GM23338 (cell line): ENCODE data around the gene FCN3. TPM values are rescaled to one million over a fixed set of nuclear protein-coding genes. Genes with fewer than 3 reads are reported as not detected.
A peak's percentile ranks its signal among the peaks of the same experiment; 100 is the strongest.

Experiments
- ATAC-seq: fragments of 200-7000 bp; cut with Tn5 transposase; 3 replicates; pipeline ENCODE4 v1.9.1; 2020
- DNase-seq: peaks from one replicate; pipeline ENCODE4 v3.0.0-alpha.2; 2015; ENCODE audit warnings: low spot score
- H2AFZ ChIP-seq: fragments of 200-600 bp; sonication (generic); 2 replicates; pipeline ENCODE4 v1.8.0; 2016; ENCODE audit warnings: antibody characterized with exemption, mild to moderate bottlenecking, moderate library complexity
- H3F3A ChIP-seq: fragments of 200-600 bp; sonication (generic); replicated peaks from 2 replicates; pipeline ENCODE4 v1.8.0; 2017; ENCODE audit warnings: antibody characterized with exemption, mixed run types, low read depth
- H3K27ac ChIP-seq: fragments of 200-600 bp; sonication (generic); 2 replicates; pipeline ENCODE4 v1.6.1; 2016; ENCODE audit warnings: low read depth
- H3K27me3 ChIP-seq: fragments of 200-600 bp; sonication (generic); 2 replicates; pipeline ENCODE4 v1.8.0; 2016; ENCODE audit warnings: mild to moderate bottlenecking, mixed run types, moderate library complexity; ENCODE audit not compliant: insufficient read depth
- H3K36me3 ChIP-seq: fragments of 200-600 bp; sonication (generic); 2 replicates; pipeline ENCODE4 v1.8.0; 2016; ENCODE audit warnings: mild to moderate bottlenecking; ENCODE audit not compliant: insufficient read depth
- H3K4me1 ChIP-seq: fragments of 200-600 bp; sonication (generic); 2 replicates; pipeline ENCODE4 v1.8.0; 2016; ENCODE audit warnings: mild to moderate bottlenecking, moderate library complexity; ENCODE audit not compliant: insufficient read depth
- H3K4me2 ChIP-seq: fragments of 200-600 bp; sonication (generic); 2 replicates; pipeline ENCODE4 v1.7.1; 2017; ENCODE audit warnings: mixed run types
- H3K4me3 ChIP-seq: fragments of 200-600 bp; sonication (generic); 2 replicates; pipeline ENCODE4 v1.6.1; 2016; ENCODE audit warnings: mixed run types
- H3K79me2 ChIP-seq: fragments of 200-600 bp; sonication (generic); replicated peaks from 2 replicates; pipeline ENCODE4 v1.8.0; 2017; ENCODE audit warnings: mild to moderate bottlenecking; ENCODE audit not compliant: insufficient read depth
- H3K9me2 ChIP-seq: fragments of 200-600 bp; sonication (generic); 2 replicates; pipeline ENCODE4 v1.8.0; 2017; ENCODE audit not compliant: insufficient read depth
- H4K20me1 ChIP-seq: fragments of 200-600 bp; sonication (generic); replicated peaks from 2 replicates; pipeline ENCODE4 v1.8.0; 2017; ENCODE audit warnings: mild to moderate bottlenecking; ENCODE audit not compliant: insufficient read depth
- H3K27ac Mint-ChIP-seq: 2 replicates; pipeline ENCODE4 v1.8.0; 2020; ENCODE audit warnings: inconsistent platforms, mild to moderate bottlenecking, moderate library complexity, mixed read lengths
- H3K27me3 Mint-ChIP-seq: 3 replicates; pipeline ENCODE4 v1.8.0; 2022; ENCODE audit warnings: low read depth, mild to moderate bottlenecking, moderate library complexity, mixed read lengths, inconsistent platforms; ENCODE audit not compliant: insufficient read depth, poor library complexity
- H3K36me3 Mint-ChIP-seq: 3 replicates; pipeline ENCODE4 v1.8.0; 2021; ENCODE audit warnings: low read depth, mild to moderate bottlenecking, inconsistent platforms, moderate library complexity, mixed read lengths
- H3K4me1 Mint-ChIP-seq: 3 replicates; pipeline ENCODE4 v1.8.0; 2020; ENCODE audit warnings: mild to moderate bottlenecking, inconsistent platforms, mixed read lengths
- H3K4me3 Mint-ChIP-seq: 3 replicates; pipeline ENCODE4 v1.8.0; 2021; ENCODE audit warnings: moderate library complexity, mild to moderate bottlenecking, inconsistent platforms, mixed read lengths
- H3K9me3 Mint-ChIP-seq: 3 replicates; pipeline ENCODE4 v1.8.0; 2020; ENCODE audit warnings: moderate library complexity, mild to moderate bottlenecking, inconsistent platforms, mixed read lengths
- NANOG ChIP-seq: IDR thresholded peaks from 2 replicates; pipeline ENCODE4 v1.6.1; 2016; ENCODE audit warnings: antibody characterized with exemption, borderline replicate concordance
- ZNF331 ChIP-seq: fragments of 250-450 bp; sonication (Bioruptor Pico); IDR thresholded peaks from 2 replicates; pipeline ENCODE4 v1.5.0; 2020; ENCODE audit warnings: low read depth, mild to moderate bottlenecking, moderate library complexity
- polyA plus RNA-seq: library from polyadenylated mRNA; unstranded; fragments of >200 nt; fragmentation: Nextera tagmentation; extraction: Ambion mirVana; gene quantifications from 2 replicates; pipeline ENCODE4 v1.2.1, GENCODE V29; 2016
- total RNA-seq: library from RNA; depleted of rRNA; stranded (reverse); fragments of >200 nt; shearing (Covaris generic); gene quantifications from 2 replicates; pipeline ENCODE4 v1.2.3, GENCODE V29; 2014
- TF ChIP-seq, protein P1 (sequence below), 2 experiments: fragments of 200-600 bp in 1 of 2; sonication (generic) in 1 of 2; conservative IDR thresholded peaks; 2 replicates each; pipeline versions ENCODE4 v1.5.1 to v1.6.1; 2016 to 2017; ENCODE audit warnings: antibody characterized with exemption in 2 of 2, low read depth in 2 of 2, mild to moderate bottlenecking in 2 of 2, moderate library complexity in 1 of 2

FCN3 gene
- total and polyA plus RNA-seq, 2 experiments from 2014 or later: 0.49 TPM; not detected in 1

GRCh38 chr1:27368869-27369582, 5.6 kb downstream of the FCN3 start:
- Histone ChIP-seq H3K4me2 (no peak overlapping the region), H3K79me2 (no peaks in the 10 kb centered on the region), H3F3A (peaks cover 17% of the 10 kb centered on the region; the same call in 1 of the 2 replicates), H2AFZ (no peak overlapping the region), H3K4me3 (no peak overlapping the region), H3K27ac (no peak overlapping the region), H3K27me3 (no peaks in the 10 kb centered on the region), H3K4me1 (peaks cover 16% of the 10 kb centered on the region), H4K20me1 (no peaks in the 10 kb centered on the region), H3K36me3 (no peaks in the 10 kb centered on the region), H3K9me2 (no peaks in the 10 kb centered on the region)
- peak overlapping the region; percentile 48; the same call in 1 of the 3 replicates for H3K4me3 Mint-ChIP-seq
- no peak overlapping the region for H3K27ac Mint-ChIP-seq
- peaks cover 9% of the 10 kb centered on the region for H3K27me3 Mint-ChIP-seq
- peaks cover 26% of the 10 kb centered on the region for H3K4me1 Mint-ChIP-seq
- DNase-seq (peak; percentile 51), ATAC-seq (no peak)
- TF ChIP-seq, protein P1, sequence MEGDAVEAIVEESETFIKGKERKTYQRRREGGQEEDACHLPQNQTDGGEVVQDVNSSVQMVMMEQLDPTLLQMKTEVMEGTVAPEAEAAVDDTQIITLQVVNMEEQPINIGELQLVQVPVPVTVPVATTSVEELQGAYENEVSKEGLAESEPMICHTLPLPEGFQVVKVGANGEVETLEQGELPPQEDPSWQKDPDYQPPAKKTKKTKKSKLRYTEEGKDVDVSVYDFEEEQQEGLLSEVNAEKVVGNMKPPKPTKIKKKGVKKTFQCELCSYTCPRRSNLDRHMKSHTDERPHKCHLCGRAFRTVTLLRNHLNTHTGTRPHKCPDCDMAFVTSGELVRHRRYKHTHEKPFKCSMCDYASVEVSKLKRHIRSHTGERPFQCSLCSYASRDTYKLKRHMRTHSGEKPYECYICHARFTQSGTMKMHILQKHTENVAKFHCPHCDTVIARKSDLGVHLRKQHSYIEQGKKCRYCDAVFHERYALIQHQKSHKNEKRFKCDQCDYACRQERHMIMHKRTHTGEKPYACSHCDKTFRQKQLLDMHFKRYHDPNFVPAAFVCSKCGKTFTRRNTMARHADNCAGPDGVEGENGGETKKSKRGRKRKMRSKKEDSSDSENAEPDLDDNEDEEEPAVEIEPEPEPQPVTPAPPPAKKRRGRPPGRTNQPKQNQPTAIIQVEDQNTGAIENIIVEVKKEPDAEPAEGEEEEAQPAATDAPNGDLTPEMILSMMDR (conservative IDR thresholded peaks at IDR 0.05; ENCODE audit: low read depth in 2 of 2): peak; percentile 42 to 52
- no peak for TF ChIP-seq ZNF331 (CRISPR knock-in tag)
- H3K9me3 Mint-ChIP-seq: no peaks in the 10 kb centered on the region
- no peaks in the 10 kb centered on the region for H3K36me3 Mint-ChIP-seq

GRCh38 chr1:27367160-27367650, 7.4 kb downstream of the FCN3 start:
- Histone ChIP-seq H3K79me2 (no peaks in the 10 kb centered on the region), H3K27me3 (0 out of 2 replicates have a peak, but pooled peaks cover 2% of the 10 kb centered on the region), H3K4me3 (peak overlapping the region; percentile 89), H2AFZ (peak overlapping the region; percentile 100), H3K4me1 (peaks cover 16% of the 10 kb centered on the region), H3K27ac (peak overlapping the region; percentile 80; the same call in 1 of the 2 replicates), H4K20me1 (no peaks in the 10 kb centered on the region), H3F3A (peaks cover 17% of the 10 kb centered on the region; the same call in 1 of the 2 replicates), H3K4me2 (peak overlapping the region; percentile 99), H3K9me2 (no peaks in the 10 kb centered on the region), H3K36me3 (no peaks in the 10 kb centered on the region)
- TF ChIP-seq ZNF331 (CRISPR knock-in tag) (no peak), NANOG (no peak)
- TF ChIP-seq, protein P1 (conservative IDR thresholded peaks at IDR 0.05; ENCODE audit: low read depth in 2 of 2): peak in 1 of 2 experiments; percentile 16; a peak in 1 of 4 replicates
- Mint-ChIP-seq H3K4me3 (peak overlapping the region; percentile 82), H3K36me3 (no peaks in the 10 kb centered on the region), H3K9me3 (no peaks in the 10 kb centered on the region), H3K4me1 (peaks cover 27% of the 10 kb centered on the region), H3K27me3 (peaks cover 11% of the 10 kb centered on the region), H3K27ac (no peak overlapping the region)
- DNase-seq (peak; percentile 32), ATAC-seq (peak; percentile 13)
